GM19455 (cell line): ENCODE measurements around the gene HTR2A.

Experiments
- ATAC-seq: cut with Tn5 transposase; IDR thresholded peaks from one replicate; pipeline ENCODE4 v1.9.1; 2021; ENCODE audit not compliant: unreplicated experiment

Gene HTR2A

DNA sequence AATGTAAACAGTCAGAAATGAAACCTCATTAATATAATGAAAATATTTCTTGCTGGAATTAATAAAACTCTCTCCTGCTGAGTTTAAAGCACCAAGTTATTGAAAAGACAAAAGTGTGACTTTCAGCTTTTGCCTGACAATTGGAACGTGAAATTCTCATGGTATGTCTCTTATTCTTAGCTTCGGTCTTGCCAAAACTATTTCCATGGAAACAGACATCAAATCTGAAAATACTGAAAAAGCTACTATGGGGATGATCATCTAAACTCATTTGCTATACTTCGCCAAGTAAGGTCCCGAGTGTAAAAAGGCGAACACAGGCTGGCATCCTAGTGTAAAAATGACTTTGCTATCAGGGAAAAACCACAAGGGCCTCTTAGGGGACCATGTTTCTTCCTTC is 22.8 kb downstream of the HTR2A start:
- no peak for ATAC-seq

DNA sequence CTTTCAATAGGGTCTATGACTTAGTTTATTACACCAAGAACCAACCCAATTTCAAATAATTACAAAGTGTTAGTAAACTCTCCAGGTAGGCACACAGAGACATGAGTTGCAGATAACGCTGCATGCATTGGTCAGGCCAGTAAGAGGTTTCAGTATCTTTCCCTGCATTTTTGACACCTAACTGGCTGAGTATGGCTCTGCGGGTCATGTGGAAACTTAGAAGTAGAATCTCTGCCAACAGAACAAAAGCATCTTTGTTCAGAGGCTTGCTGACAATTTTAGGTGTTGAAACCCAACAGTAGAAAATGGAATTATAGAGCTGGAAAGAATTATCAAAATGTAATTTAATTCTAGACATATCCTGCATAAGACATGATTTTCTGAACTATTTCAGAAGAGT is 25.3 kb downstream of the HTR2A start:
- no peak for ATAC-seq

GRCh38 chr13:46868091-46868490 is 28.8 kb downstream of the HTR2A start:
- no peak for ATAC-seq

DNA sequence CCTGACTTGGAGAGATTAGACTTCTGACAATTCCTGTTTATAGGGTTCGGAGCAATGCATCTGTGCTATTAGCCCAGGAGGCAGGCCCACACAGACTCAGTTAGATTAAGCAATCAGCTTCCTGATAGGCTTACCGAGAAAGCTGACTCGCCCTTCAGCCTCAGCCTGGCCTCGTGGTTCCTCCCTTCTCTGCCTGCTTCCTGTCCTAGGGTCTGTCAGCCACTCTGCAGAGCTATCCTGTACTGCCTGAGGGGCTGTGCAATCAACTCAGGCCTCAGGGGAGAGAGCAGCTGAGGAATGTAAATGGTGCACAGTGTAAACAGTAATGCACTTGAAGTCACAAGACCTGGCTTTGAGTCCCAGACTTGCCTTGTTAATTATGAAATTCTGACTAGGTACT is 30.7 kb downstream of the HTR2A start:
- no peak for ATAC-seq

GRCh38 chr13:46864941-46865340 is 31.9 kb downstream of the HTR2A start:
- ATAC-seq = no peak

- ATAC-seq = no peak
These were observed 34.9 kb downstream of the HTR2A start for GRCh38 chr13:46861959-46862358.

DNA sequence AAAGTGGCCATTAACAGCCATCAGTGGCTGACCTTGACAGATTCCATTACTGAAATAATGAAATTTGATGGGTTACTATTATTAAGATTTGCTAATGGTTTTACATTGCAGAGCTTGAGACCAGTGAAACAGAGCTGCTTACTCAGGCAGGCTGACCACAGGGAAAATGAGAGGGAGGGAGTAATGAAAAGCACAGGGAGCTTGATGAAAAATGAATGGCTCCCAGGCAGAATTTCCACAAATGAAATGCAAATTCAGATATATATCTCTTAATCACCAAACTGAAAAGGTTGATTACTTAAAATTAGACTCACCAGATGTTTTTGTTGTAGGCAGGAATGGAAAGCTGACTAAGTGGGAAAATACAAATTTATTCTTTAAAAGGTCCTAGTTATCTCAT is 36.1 kb downstream of the HTR2A start:
- ATAC-seq = no peak

- no peak for ATAC-seq
These were observed 38.1 kb downstream of the HTR2A start for GRCh38 chr13:46858776-46859175.

DNA sequence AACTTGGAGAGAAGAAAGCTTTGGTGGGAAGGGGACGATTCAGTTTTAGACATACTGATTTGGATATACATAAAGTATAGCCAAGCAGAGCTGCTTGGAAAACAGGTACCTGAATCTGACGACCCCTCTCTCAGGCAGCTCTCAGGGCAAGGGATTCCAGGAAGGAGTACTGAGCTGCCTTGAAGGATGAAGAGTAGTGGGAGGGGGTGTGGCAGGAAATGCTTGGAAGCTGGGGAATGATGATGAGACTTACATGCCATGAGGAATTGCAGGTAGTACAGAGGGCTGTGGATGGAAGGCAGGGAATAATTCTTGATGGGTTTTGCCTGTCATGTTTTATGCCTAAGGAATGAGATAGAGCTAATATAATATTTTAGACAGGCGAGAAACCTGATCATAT is 38.7 kb downstream of the HTR2A start:
- ATAC-seq = no peak

DNA sequence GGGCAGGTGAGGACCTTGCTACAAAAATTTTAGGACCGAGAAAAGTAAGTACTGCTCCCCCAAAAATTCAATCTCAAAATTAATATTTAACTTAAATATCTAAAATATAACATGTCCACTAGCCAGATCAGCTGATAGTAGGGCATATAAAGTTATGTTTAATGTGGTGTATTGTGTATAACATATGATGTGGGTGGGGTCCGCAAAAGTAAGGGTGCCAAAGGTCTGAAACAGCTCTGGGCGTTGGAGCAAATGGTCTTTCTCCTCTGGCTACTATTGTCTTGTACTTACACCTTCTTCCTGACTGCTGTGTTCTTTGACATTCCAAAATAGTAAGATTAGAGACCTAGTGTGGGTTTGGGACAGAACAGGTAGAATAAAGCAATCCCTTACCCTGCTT is 41.2 kb downstream of the HTR2A start:
- ATAC-seq = no peak

GRCh38 chr13:46855166-46855565 is 41.7 kb downstream of the HTR2A start:
- ATAC-seq = peak; percentile 74

DNA sequence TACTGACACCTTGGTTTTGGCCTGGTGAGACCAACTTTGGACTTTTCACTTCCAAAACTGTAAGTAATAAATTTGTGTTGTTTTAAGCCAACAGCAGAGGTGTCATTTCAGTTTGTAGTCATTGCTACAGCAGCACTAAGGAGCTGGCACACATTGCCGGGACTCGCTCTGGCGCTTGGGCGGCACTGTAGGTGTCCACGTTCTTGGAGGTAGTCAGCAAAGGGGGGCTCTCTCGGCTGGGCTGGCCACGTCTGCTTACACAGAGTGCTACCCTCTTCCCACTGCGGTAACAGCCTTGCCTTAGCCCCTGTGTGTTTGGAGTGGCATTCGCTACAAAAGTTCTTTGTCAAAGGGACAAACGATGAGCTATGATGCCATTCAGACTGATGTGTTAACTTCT is 44.7 kb downstream of the HTR2A start:
- ATAC-seq = no peak

DNA sequence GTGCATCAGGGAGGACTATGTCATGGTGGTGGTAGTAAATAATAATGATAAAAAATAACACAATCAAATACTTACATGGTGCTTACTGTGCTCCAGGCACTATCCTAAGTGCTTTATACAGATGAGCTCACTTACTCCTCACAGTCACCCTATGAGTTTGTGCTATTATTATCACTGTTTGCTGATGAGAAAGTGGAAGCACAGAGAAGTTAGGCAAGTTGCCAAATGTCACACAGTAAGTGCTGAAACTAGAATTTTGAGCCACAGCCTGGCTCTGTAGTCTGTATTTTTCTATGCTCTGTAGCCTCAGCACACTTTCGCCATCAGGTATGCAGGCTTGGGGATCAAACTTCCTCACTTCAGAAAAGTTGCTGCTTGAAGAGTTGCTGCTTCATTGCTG is 46.6 kb downstream of the HTR2A start:
- ATAC-seq = no peak

DNA sequence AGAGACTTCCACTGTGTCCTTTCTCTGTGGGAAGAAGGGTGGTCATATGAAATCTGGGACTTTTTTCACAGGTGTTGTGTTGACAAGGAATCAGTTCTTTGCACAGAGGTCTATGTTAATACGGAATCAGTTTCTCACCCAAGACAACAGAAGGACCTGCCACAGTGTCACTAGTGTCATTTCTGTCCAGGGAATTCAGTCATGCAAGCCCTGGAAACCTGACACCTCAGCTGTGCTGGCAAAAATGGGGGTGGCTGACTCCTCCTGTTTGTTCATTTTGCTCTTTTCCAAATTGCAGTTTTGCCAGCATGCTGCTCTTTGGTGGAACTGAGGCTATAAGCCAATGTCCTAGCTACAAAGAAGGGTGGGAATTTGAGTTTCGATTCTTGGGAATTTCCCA is 50.1 kb downstream of the HTR2A start:
- no peak for ATAC-seq

DNA sequence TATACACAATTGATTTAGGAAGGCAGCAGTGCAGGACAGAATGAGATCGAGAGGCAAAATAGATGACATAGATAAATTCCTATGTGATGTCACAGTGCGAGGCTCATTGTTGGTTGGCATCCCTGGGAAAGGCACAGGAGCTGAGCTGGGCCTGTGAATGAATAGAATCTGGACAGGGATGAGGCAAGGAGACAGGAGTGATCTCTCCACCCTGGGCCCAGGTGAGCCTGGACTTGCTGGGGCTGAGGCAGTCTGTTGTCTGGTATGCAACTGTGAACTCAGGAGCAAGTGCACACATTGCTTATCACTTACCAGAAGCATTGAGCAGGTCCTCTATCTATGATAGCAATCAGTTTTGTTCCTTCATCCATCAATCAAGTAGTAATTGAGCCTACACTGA is 51.7 kb downstream of the HTR2A start:
- ATAC-seq = no peak

GRCh38 chr13:46844431-46844830 is 52.4 kb downstream of the HTR2A start:
- ATAC-seq = no peak

GRCh38 chr13:46839399-46839798 is 57.5 kb downstream of the HTR2A start:
- no peak for ATAC-seq

- ATAC-seq = no peak
These were observed 62.2 kb downstream of the HTR2A start for GRCh38 chr13:46834657-46835056.

- no peak for ATAC-seq
These were observed 65.2 kb downstream of the HTR2A start for GRCh38 chr13:46831588-46832194.

GRCh38 chr13:46830405-46831005 is 66.3 kb downstream of the HTR2A start:
- ATAC-seq = no peak

GRCh38 chr13:46822551-46822950 is 74.3 kb downstream of the HTR2A start:
- ATAC-seq = no peak

- no peak for ATAC-seq
These were observed 78.9 kb downstream of the HTR2A start for GRCh38 chr13:46817838-46818476.

DNA sequence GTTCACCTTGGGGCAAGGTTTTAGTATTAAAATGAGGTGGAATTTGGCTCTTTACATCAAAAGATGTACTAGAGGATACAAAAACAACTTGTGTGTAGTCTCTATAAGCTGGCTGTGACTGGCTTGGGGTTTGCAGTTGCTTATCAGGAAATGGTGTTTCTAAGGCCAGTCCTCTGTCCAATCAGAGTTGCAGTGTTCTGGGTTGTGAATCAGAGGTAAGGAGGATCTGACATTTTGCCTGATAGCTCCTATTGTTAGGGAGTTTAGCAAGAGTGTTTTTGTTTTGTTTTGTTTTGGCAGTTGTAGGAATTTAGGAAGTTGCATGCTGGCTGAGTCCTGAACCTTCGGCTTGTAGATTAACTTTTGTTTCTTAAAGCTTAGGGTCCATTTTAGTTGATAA is 79.8 kb downstream of the HTR2A start:
- ATAC-seq = no peak
